SK-N-MC (cell line): Measurements from ENCODE around the gene TMCO4.

Experiments used
- DNase-seq: peaks from one replicate; pipeline ENCODE4 v3.0.0-alpha.2; 2011; ENCODE audit warnings: low read depth, low spot score
- H3K27ac ChIP-seq: fragments of 200-600 bp; sonication (generic); 2 replicates; pipeline ENCODE4 v1.5.1; 2016; ENCODE audit warnings: mixed run types
- H3K36me3 ChIP-seq: fragments of 200-600 bp; sonication (generic); 2 replicates; pipeline ENCODE4 v1.6.1; 2017; ENCODE audit warnings: antibody characterized with exemption, low read length, mixed read lengths; ENCODE audit not compliant: insufficient read depth
- H3K4me3 ChIP-seq: fragments of 200-600 bp; sonication (generic); 2 replicates; pipeline ENCODE4 v1.5.1; 2016
- H3K9ac ChIP-seq: fragments of 200-600 bp; sonication (generic); 2 replicates; pipeline ENCODE4 v1.8.0; 2017; ENCODE audit warnings: mixed run types, mixed read lengths; ENCODE audit not compliant: insufficient read length
- H3K9me3 ChIP-seq: fragments of 200-600 bp; sonication (generic); 2 replicates; pipeline ENCODE4 v1.6.1; 2017; ENCODE audit warnings: low read depth, mild to moderate bottlenecking, antibody characterized with exemption, low read length, moderate library complexity, mixed read lengths
- EZH2 ChIP-seq: fragments of 200-600 bp; sonication (generic); IDR thresholded peaks from one replicate; pipeline ENCODE4 v1.6.1; 2017; ENCODE audit warnings: antibody characterized with exemption
- FOXP2 ChIP-seq: optimal IDR thresholded peaks from 2 replicates; pipeline ENCODE3; 2011; ENCODE audit warnings: mild to moderate bottlenecking, moderate library complexity; ENCODE audit not compliant: insufficient read depth; ENCODE audit errors: extremely low read length, control extremely low read depth
- POLR2AphosphoS5 ChIP-seq: IDR thresholded peaks from 2 replicates; pipeline ENCODE4 v1.6.1; 2012; ENCODE audit warnings: mild to moderate bottlenecking, low read depth, low read length, borderline replicate concordance

Gene TMCO4

GRCh38 chr1:19808351-19808750, 8.6 kb upstream of the TMCO4 start:
- Histone ChIP-seq H3K27ac (no peak overlapping the region), H3K4me3 (no peak overlapping the region), H3K36me3 (no peaks in the 10 kb centered on the region), H3K9ac (no peak overlapping the region), H3K9me3 (no peaks in the 10 kb centered on the region)
- TF ChIP-seq POLR2AphosphoS5 (no peak), FOXP2 (no peak), EZH2 (no peak)
- no peak for DNase-seq

DNA sequence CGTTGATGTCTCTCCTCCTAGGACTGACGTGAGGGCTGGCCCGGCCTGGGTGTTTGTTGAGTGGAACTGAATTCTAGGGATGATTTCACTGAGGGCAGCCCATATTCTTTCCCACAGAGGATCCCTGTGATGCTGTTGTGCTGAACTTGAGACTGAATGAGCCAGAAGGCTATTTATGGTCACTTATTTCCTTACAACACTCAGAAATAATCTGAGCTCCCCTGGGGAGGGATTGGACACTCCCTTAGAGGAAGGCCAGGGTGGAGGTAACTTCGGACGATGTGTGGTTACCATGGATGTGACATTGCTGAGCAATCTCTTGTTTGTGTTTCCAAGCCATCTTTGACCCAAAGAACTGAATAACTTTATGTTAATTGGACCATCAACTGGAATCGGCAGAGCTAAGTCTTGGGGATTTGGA, 5.1 kb upstream of the TMCO4 start:
- TF ChIP-seq POLR2AphosphoS5 (no peak), FOXP2 (no peak), EZH2 (no peak)

DNA sequence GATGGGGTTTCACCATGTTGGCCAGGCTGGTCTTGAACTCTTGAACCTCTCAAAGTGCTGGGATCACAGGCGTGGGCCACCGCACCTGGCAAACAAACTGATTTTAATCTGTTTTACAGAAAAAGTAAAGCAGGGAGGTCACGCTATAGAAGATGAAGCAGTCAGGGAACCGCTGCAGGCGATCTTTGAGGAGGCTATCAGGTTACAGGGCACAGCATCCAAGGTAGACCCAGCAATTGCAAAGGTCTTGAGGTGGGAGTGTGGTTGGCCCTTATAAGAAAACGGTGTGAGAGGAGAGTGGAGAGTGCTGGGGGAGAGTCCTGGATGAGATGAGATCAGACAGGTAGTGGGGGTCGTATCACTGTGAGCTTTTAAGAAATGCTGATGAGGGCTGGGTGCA, 2.6 kb upstream of the TMCO4 start:
- no peaks in the 10 kb centered on the region for H3K9me3 ChIP-seq
- no peak overlapping the region for H3K9ac ChIP-seq
- H3K27ac ChIP-seq: no peak overlapping the region
- no peak overlapping the region for H3K4me3 ChIP-seq
- no peaks in the 10 kb centered on the region for H3K36me3 ChIP-seq
- no peak for DNase-seq
- TF ChIP-seq FOXP2 (no peak), POLR2AphosphoS5 (no peak), EZH2 (no peak)

More for the DNA sequence above, 5.1 kb upstream of the TMCO4 start:
- H3K27ac ChIP-seq: no peak overlapping the region
- no peak for DNase-seq
- H3K9me3 ChIP-seq: no peaks in the 10 kb centered on the region
- no peak overlapping the region for H3K9ac ChIP-seq
- no peaks in the 10 kb centered on the region for H3K36me3 ChIP-seq
- no peak overlapping the region for H3K4me3 ChIP-seq

GRCh38 chr1:19800076-19800804, 524 bp upstream of the TMCO4 start:
- no peak overlapping the region for H3K4me3 ChIP-seq
- H3K9ac ChIP-seq: no peak overlapping the region
- H3K9me3 ChIP-seq: no peaks in the 10 kb centered on the region
- no peak overlapping the region for H3K27ac ChIP-seq
- TF ChIP-seq EZH2: no peak
- no peak for TF ChIP-seq FOXP2
- TF ChIP-seq POLR2AphosphoS5: no peak
- no peaks in the 10 kb centered on the region for H3K36me3 ChIP-seq
- no peak for DNase-seq

DNA sequence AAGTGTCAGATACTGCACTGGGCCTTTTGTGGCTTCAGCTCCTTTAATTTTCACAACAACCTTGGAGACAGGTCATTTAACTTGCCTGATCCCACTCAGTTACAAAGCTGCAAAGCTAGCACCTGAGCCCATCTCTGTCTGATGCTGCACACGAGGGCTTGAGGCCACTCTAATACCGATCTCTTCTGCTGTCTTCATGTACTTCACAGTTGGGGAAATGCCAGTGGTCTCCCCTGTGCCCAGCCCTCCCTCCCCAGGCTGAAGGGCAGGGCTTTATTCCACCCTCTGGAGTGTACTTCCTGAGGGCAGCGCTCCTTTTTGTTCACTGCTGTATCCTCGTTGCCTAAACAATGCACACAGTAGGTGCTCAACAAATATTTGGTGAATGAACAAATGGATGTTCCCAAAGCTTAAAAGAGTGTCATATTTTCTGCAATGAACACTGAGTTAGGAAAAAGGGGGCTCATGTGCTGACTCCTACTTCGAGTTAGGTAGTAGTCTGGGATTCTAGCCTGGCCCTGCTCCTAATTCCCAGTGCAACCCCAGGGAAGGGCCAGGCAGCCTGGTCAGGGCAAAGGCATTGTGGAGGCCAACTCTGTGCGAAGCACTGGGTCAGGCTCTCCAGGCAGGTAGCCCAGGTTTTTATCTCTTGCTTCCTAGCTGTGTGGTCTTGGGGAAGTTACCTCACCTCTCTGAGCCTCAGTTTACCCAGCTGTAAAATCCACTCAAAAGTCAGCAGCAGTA, 1.1 kb downstream of the TMCO4 start:
- DNase-seq: no peak
- H3K9ac ChIP-seq: no peak overlapping the region
- H3K9me3 ChIP-seq: no peaks in the 10 kb centered on the region
- H3K4me3 ChIP-seq: no peak overlapping the region
- no peak for TF ChIP-seq POLR2AphosphoS5
- no peak for TF ChIP-seq EZH2
- TF ChIP-seq FOXP2: no peak
- H3K27ac ChIP-seq: no peak overlapping the region
- H3K36me3 ChIP-seq: no peaks in the 10 kb centered on the region

DNA sequence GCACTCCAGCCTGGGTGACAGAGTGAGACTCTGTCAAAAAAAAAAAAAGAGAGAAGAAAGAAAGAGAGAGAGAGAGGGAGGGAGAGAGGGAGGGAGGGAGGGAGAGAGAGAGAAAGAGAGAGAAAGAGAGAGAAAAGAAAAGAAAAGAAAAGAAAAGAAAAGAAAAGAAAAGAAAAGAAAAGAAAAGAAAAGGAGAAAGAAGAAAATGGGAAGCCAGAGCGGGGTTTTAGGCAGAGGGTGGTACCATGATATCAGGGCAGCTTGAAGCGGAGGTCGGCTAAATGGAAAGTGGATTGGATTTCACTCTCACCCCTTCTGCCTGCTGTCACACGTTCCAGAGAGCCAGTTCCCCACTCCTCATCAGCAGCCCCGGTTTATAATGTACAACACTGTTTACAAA, 1.9 kb downstream of the TMCO4 start:
- Histone ChIP-seq H3K9ac (no peak overlapping the region), H3K27ac (no peak overlapping the region), H3K36me3 (no peaks in the 10 kb centered on the region), H3K4me3 (no peak overlapping the region), H3K9me3 (no peaks in the 10 kb centered on the region)
- DNase-seq: no peak
- no peak for TF ChIP-seq POLR2AphosphoS5
- no peak for TF ChIP-seq EZH2
- TF ChIP-seq FOXP2: no peak

- Histone ChIP-seq H3K27ac (no peak overlapping the region), H3K9ac (no peak overlapping the region), H3K36me3 (no peaks in the 10 kb centered on the region), H3K9me3 (no peaks in the 10 kb centered on the region), H3K4me3 (no peak overlapping the region)
- no peak for DNase-seq
- TF ChIP-seq EZH2 (no peak), FOXP2 (no peak), POLR2AphosphoS5 (no peak)
These were observed 5.1 kb downstream of the TMCO4 start for GRCh38 chr1:19794583-19794982.

DNA sequence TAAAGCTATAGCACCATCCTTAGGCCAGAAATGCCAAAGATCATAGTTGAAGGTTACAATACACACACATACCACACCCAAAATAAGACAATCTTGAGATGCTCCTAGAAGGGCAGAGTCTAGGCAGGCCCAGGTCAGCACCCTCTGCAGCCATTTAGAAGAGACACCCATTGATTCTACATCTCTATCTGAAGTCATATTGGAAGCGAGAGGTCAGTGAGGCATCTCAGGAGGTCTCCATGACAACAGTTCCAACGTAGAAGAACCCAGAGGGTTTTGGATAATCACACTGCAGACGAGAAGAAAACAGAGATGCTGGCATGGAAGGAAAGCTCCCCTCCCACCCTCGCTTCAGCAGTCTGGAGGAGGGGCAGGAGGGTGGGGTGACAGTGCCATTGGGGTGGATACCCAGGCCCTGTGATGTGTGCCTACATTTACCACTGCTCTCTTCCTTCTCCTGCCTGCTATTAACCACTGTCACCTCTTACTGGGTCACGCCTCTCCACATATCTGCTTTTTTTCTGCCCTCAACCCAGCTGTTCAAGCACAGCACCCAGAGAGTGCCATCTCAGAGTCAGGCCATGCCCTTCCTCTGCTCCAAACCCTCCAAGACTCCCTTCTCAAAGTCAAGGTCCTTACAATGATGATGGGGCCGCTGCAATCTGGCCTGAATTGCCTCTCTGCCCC, 6.2 kb downstream of the TMCO4 start:
- DNase-seq: no peak
- no peak overlapping the region for H3K9ac ChIP-seq
- no peak overlapping the region for H3K4me3 ChIP-seq
- H3K27ac ChIP-seq: no peak overlapping the region
- TF ChIP-seq POLR2AphosphoS5 (no peak), FOXP2 (no peak), EZH2 (no peak)
- no peaks in the 10 kb centered on the region for H3K9me3 ChIP-seq
- H3K36me3 ChIP-seq: no peaks in the 10 kb centered on the region
